Mammary epithelial cell (primary cell): ENCODE measurements around the gene TMEM92.

Experiments
- CTCF ChIP-seq, 2 donors: IDR thresholded peaks in 1 of 2; conservative IDR thresholded peaks in 1 of 2; 2 replicates each; pipeline ENCODE4 v1.5.1; 2011 to 2012; ENCODE audit warnings: inconsistent platforms in 2 of 2, low read length in 2 of 2, mild to moderate bottlenecking in 2 of 2, control low read depth in 1 of 2, low read depth in 1 of 2; ENCODE audit not compliant: insufficient read depth in 1 of 2; ENCODE audit errors: extremely low read depth in 1 of 2
- EZH2 ChIP-seq: IDR thresholded peaks from 2 replicates; pipeline ENCODE4 v1.6.1; 2012; ENCODE audit warnings: low read length, inconsistent platforms, borderline replicate concordance

- TF ChIP-seq EZH2 = no peak
- no peak for TF ChIP-seq CTCF (conservative IDR thresholded peaks at IDR 0.05 in 1 of 2, IDR thresholded peaks at IDR 0.05 in 1 of 2; ENCODE audit: extremely low read depth in 1 of 2, insufficient read depth in 1 of 2, low read depth in 1 of 2, low read length in 2 of 2)
Measured at GRCh38 chr17:50317121-50317520, 42.9 kb downstream of the TMEM92 start.
